A549 (cell line): Measurements from ENCODE around the gene CELF4. TPM values are rescaled to one million over a fixed set of nuclear protein-coding genes. Genes with fewer than 3 reads are reported as not detected.
A peak's percentile ranks its signal among the peaks of the same experiment; 100 is the strongest.

ENCODE experiments used
- ATAC-seq, 2 experiments: fragments of 200-7000 bp in 1 of 2; fragments of >200 bp in 1 of 2; cut with Nextera tagmentation in 1 of 2; cut with Tn5 transposase in 1 of 2; 3 replicates each; pipeline versions ENCODE4 v1.8.0 to v1.9.1; 2018 to 2020; ENCODE audit warnings: mild to moderate bottlenecking in 1 of 2, moderate library complexity in 1 of 2
- CTCF ChIA-PET: fragments of 300-600 bp; sonication (Branson Sonifier 250); formaldehyde crosslinking; extraction: SDS; loops from one replicate; lab custom pipeline; 2021; ENCODE audit warnings: antibody characterized with exemption, inconsistent platforms; lab: Yijun Ruan, JAX
- POLR2A ChIA-PET: fragments of 350-600 bp; formaldehyde crosslinking; extraction: SDS; loops from one replicate; lab custom pipeline; 2021; ENCODE audit warnings: antibody characterized with exemption, inconsistent platforms; lab: Yijun Ruan, JAX
- DNase-seq, 2 experiments: peaks; one replicate each; pipeline versions ENCODE4 v3.0.0 to v3.0.0-alpha.2; 2011 to 2016; ENCODE audit warnings: low read depth in 1 of 2, low spot score in 1 of 2
- FAIRE-seq: peaks from 2 replicates; lab custom pipeline; 2011; peaks lifted over from hg19 to GRCh38; lab: Jason Lieb, UNC
- H3K27ac ChIP-seq, 2 experiments: fragments of >200 bp; sonication (Bioruptor Twin); formaldehyde crosslinking; 3 replicates each; pipeline ENCODE4 v1.5.1; 2016 to 2017
- H3K4me1 ChIP-seq: fragments of >200 bp; sonication (Bioruptor Twin); formaldehyde crosslinking; 3 replicates; pipeline ENCODE4 v1.6.1; 2016
- H3K4me2 ChIP-seq: fragments of >200 bp; sonication (Bioruptor Twin); formaldehyde crosslinking; 3 replicates; pipeline ENCODE4 v1.6.1; 2016
- H3K4me3 ChIP-seq: fragments of >200 bp; sonication (Bioruptor Twin); formaldehyde crosslinking; 3 replicates; pipeline ENCODE4 v1.5.1; 2016
- H3K9me3 ChIP-seq: fragments of >200 bp; sonication (Bioruptor Twin); formaldehyde crosslinking; 3 replicates; pipeline ENCODE4 v1.6.1; 2016
- CBX2 ChIP-seq: fragments of 200-600 bp; sonication (generic); IDR thresholded peaks from 2 replicates; pipeline ENCODE4 v1.6.1; 2016; ENCODE audit warnings: low read depth, mild to moderate bottlenecking, borderline replicate concordance
- CBX8 ChIP-seq: fragments of 200-600 bp; sonication (generic); IDR thresholded peaks from 2 replicates; pipeline ENCODE4 v1.6.1; 2016
- CHD4 ChIP-seq: fragments of 200-600 bp; sonication (generic); IDR thresholded peaks from 2 replicates; pipeline ENCODE4 v1.6.1; 2016; ENCODE audit warnings: antibody characterized with exemption, mild to moderate bottlenecking, borderline replicate concordance
- EHMT2 ChIP-seq: fragments of 200-600 bp; sonication (generic); IDR thresholded peaks from 2 replicates; pipeline ENCODE4 v1.6.1; 2016; ENCODE audit warnings: antibody characterized with exemption, low read depth, mild to moderate bottlenecking, moderate library complexity
- GATA3 ChIP-seq: IDR thresholded peaks from 2 replicates; pipeline ENCODE4 v1.6.1; 2012; ENCODE audit warnings: borderline replicate concordance
- HEYL ChIP-seq: fragments of 250-450 bp; sonication (Bioruptor Pico); IDR thresholded peaks from 2 replicates; pipeline ENCODE4 v1.8.0; 2021; ENCODE audit warnings: mild to moderate bottlenecking, moderate library complexity
- KDM1A ChIP-seq: fragments of 200-600 bp; sonication (generic); IDR thresholded peaks from 2 replicates; pipeline ENCODE4 v1.6.1; 2016; ENCODE audit warnings: low read depth, mild to moderate bottlenecking
- KDM5A ChIP-seq: fragments of 200-600 bp; sonication (generic); IDR thresholded peaks from 2 replicates; pipeline ENCODE4 v1.6.1; 2016; ENCODE audit warnings: antibody characterized with exemption, mild to moderate bottlenecking
- MAX ChIP-seq: IDR thresholded peaks from 2 replicates; pipeline ENCODE4 v1.6.1; 2012
- MAZ ChIP-seq: fragments of 150-350 bp; IDR thresholded peaks from 2 replicates; pipeline ENCODE4 v1.6.1; 2014; ENCODE audit warnings: antibody characterized with exemption, low read depth, low read length, borderline replicate concordance
- MYC ChIP-seq: IDR thresholded peaks from 2 replicates; pipeline ENCODE4 v1.6.1; 2012; ENCODE audit warnings: mild to moderate bottlenecking, inconsistent platforms, low read length, improper control_type of control experiment, borderline replicate concordance
- NPAS2 ChIP-seq: fragments of 250-450 bp; sonication (Bioruptor Pico); IDR thresholded peaks from 2 replicates; pipeline ENCODE4 v1.8.0; 2022; ENCODE audit warnings: mild to moderate bottlenecking, moderate library complexity, borderline replicate concordance
- PBX3 ChIP-seq: IDR thresholded peaks from 2 replicates; pipeline ENCODE4 v1.6.1; 2012
- POLR2AphosphoS2 ChIP-seq: conservative IDR thresholded peaks from 2 replicates; pipeline ENCODE4 v1.6.1; 2012; ENCODE audit warnings: low read length, improper control_type of control experiment, inconsistent platforms
- RCOR1 ChIP-seq: fragments of 150-350 bp; IDR thresholded peaks from 2 replicates; pipeline ENCODE4 v1.6.1; 2014; ENCODE audit warnings: antibody characterized with exemption, low read length, low read depth
- RNF2 ChIP-seq: fragments of 200-600 bp; sonication (generic); IDR thresholded peaks from 2 replicates; pipeline ENCODE4 v1.6.1; 2016; ENCODE audit warnings: low read depth, mild to moderate bottlenecking, antibody characterized with exemption, moderate library complexity, borderline replicate concordance
- TFCP2L1 ChIP-seq: fragments of 250-450 bp; sonication (Bioruptor Pico); IDR thresholded peaks from 2 replicates; pipeline ENCODE4 v1.5.0; 2021; ENCODE audit warnings: mild to moderate bottlenecking
- TP53 ChIP-seq: fragments of 250-450 bp; sonication (Bioruptor Pico); IDR thresholded peaks from 2 replicates; pipeline ENCODE4 v1.5.0; 2021; ENCODE audit warnings: mild to moderate bottlenecking, moderate library complexity
- ZFP36 ChIP-seq: fragments of 450-650 bp; IDR thresholded peaks from 2 replicates; pipeline ENCODE4 v1.6.1; 2014; ENCODE audit warnings: borderline replicate concordance; ENCODE audit not compliant: partially characterized antibody
- ZNF302 ChIP-seq: fragments of 250-450 bp; sonication (Bioruptor Pico); IDR thresholded peaks from 2 replicates; pipeline ENCODE4 v1.9.0; 2021; ENCODE audit warnings: inconsistent platforms, mild to moderate bottlenecking, moderate library complexity
- ZSCAN20 ChIP-seq: fragments of 250-450 bp; sonication (Bioruptor Pico); IDR thresholded peaks from 2 replicates; pipeline ENCODE4 v1.8.0; 2022; ENCODE audit warnings: mild to moderate bottlenecking, moderate library complexity
- WGBS: methylation state at CpG from one replicate; pipeline ENCODE4 v1.1.6; 2017; ENCODE audit errors: missing lambda C conversion rate; 5-methylcytosine and 5-hydroxymethylcytosine counted together
- polyA plus RNA-seq, 4 experiments: library from polyadenylated mRNA; depleted of rRNA in 3 of 4; stranded (reverse); fragments of >200 nt; fragmentation: RNase III in 1 of 4; extraction: RNeasy Plus Mini Kit Qiagen cat#74134 plus additional on column Dnase treatment in 1 of 4; gene quantifications; 2 replicates in 3 of 4; 3 replicates in 1 of 4; pipeline ENCODE4 v1.2.3, GENCODE V29; 2011 to 2017
- TF ChIP-seq, protein P1 (sequence below): fragments of >200 bp; sonication (Bioruptor Twin); formaldehyde crosslinking; IDR thresholded peaks from 3 replicates; pipeline ENCODE4 v1.5.1; 2016
- TF ChIP-seq, protein P2 (sequence below): fragments of >200 bp; sonication (Bioruptor Twin); formaldehyde crosslinking; IDR thresholded peaks from 3 replicates; pipeline ENCODE4 v1.6.1; 2016
- TF ChIP-seq, protein P3 (sequence below): fragments of 250-450 bp; sonication (Bioruptor Pico); IDR thresholded peaks from 2 replicates; pipeline ENCODE4 v1.5.0; 2021; ENCODE audit warnings: mild to moderate bottlenecking, moderate library complexity, borderline replicate concordance
- TF ChIP-seq, protein P4 (sequence below): fragments of 200-600 bp; sonication (generic); IDR thresholded peaks from 2 replicates; pipeline ENCODE4 v1.6.1; 2016; ENCODE audit warnings: antibody characterized with exemption, mild to moderate bottlenecking, moderate library complexity

The CELF4 gene
- polyA plus RNA-seq, 2 of the 4 experiments (the other 2 are of a cell fraction): 0.08 TPM; not detected in 1

DNA sequence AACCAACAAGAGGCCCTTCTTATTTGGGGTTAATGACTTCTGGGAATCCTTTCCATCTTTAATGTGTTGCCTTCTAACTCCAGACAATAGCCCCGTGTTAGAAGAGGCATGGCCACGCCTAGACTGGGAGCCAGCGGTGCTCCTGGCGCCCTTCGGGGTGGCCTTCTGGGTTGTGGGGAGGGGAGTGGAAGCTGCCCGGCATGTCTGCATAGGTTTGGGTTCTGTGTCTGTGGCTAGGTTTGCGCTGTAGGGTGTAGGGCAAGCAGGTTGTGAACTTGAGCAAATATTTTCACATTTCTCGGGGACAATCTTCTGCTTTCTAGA lies 40.4 kb downstream of the CELF4 start:
- Histone ChIP-seq H3K4me1 (no peaks in the 10 kb centered on the region), H3K4me3 (no peak overlapping the region), H3K9me3 (no peaks in the 10 kb centered on the region), H3K4me2 (no peak overlapping the region), H3K27ac (no peak overlapping the region)
- ATAC-seq (no peak), DNase-seq (no peak), FAIRE-seq (no peak)
- ChIA-PET CTCF (no interaction called here), POLR2A (no interaction called here)
- 32% methylated on average over 7 of the region's 8 CpGs for WGBS
- TF ChIP-seq RCOR1 (no peak), CBX2 (no peak), CBX8 (no peak), TP53 (no peak), KDM1A (no peak), MYC (no peak), KDM5A (no peak), EHMT2 (no peak), HEYL (CRISPR knock-in tag) (no peak), PBX3 (no peak)
- TF ChIP-seq, protein P1, sequence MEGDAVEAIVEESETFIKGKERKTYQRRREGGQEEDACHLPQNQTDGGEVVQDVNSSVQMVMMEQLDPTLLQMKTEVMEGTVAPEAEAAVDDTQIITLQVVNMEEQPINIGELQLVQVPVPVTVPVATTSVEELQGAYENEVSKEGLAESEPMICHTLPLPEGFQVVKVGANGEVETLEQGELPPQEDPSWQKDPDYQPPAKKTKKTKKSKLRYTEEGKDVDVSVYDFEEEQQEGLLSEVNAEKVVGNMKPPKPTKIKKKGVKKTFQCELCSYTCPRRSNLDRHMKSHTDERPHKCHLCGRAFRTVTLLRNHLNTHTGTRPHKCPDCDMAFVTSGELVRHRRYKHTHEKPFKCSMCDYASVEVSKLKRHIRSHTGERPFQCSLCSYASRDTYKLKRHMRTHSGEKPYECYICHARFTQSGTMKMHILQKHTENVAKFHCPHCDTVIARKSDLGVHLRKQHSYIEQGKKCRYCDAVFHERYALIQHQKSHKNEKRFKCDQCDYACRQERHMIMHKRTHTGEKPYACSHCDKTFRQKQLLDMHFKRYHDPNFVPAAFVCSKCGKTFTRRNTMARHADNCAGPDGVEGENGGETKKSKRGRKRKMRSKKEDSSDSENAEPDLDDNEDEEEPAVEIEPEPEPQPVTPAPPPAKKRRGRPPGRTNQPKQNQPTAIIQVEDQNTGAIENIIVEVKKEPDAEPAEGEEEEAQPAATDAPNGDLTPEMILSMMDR: no peak
- TF ChIP-seq, protein P2, sequence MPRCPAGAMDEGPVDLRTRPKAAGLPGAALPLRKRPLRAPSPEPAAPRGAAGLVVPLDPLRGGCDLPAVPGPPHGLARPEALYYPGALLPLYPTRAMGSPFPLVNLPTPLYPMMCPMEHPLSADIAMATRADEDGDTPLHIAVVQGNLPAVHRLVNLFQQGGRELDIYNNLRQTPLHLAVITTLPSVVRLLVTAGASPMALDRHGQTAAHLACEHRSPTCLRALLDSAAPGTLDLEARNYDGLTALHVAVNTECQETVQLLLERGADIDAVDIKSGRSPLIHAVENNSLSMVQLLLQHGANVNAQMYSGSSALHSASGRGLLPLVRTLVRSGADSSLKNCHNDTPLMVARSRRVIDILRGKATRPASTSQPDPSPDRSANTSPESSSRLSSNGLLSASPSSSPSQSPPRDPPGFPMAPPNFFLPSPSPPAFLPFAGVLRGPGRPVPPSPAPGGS: no peak
- TF ChIP-seq, protein P3, sequence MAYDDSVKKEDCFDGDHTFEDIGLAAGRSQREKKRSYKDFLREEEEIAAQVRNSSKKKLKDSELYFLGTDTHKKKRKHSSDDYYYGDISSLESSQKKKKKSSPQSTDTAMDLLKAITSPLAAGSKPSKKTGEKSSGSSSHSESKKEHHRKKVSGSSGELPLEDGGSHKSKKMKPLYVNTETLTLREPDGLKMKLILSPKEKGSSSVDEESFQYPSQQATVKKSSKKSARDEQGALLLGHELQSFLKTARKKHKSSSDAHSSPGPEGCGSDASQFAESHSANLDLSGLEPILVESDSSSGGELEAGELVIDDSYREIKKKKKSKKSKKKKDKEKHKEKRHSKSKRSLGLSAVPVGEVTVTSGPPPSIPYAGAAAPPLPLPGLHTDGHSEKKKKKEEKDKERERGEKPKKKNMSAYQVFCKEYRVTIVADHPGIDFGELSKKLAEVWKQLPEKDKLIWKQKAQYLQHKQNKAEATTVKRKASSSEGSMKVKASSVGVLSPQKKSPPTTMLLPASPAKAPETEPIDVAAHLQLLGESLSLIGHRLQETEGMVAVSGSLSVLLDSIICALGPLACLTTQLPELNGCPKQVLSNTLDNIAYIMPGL (CRISPR knock-in tag): no peak
- TF ChIP-seq, protein P4, sequence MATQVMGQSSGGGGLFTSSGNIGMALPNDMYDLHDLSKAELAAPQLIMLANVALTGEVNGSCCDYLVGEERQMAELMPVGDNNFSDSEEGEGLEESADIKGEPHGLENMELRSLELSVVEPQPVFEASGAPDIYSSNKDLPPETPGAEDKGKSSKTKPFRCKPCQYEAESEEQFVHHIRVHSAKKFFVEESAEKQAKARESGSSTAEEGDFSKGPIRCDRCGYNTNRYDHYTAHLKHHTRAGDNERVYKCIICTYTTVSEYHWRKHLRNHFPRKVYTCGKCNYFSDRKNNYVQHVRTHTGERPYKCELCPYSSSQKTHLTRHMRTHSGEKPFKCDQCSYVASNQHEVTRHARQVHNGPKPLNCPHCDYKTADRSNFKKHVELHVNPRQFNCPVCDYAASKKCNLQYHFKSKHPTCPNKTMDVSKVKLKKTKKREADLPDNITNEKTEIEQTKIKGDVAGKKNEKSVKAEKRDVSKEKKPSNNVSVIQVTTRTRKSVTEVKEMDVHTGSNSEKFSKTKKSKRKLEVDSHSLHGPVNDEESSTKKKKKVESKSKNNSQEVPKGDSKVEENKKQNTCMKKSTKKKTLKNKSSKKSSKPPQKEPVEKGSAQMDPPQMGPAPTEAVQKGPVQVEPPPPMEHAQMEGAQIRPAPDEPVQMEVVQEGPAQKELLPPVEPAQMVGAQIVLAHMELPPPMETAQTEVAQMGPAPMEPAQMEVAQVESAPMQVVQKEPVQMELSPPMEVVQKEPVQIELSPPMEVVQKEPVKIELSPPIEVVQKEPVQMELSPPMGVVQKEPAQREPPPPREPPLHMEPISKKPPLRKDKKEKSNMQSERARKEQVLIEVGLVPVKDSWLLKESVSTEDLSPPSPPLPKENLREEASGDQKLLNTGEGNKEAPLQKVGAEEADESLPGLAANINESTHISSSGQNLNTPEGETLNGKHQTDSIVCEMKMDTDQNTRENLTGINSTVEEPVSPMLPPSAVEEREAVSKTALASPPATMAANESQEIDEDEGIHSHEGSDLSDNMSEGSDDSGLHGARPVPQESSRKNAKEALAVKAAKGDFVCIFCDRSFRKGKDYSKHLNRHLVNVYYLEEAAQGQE: no peak

- CTCF ChIA-PET: no interaction called here
- no peak for DNase-seq
- no peaks in the 10 kb centered on the region for H3K4me1 ChIP-seq
- H3K27ac ChIP-seq: no peak overlapping the region
- ATAC-seq: peak; percentile 58 to 67; a peak in 4 of 6 replicates
- peak overlapping the region; percentile 26; the same call in 1 of the 3 replicates for H3K4me3 ChIP-seq
- peak overlapping the region; percentile 61 for H3K4me2 ChIP-seq
- 20% methylated on average over 36 of the region's 63 CpGs for WGBS
- H3K9me3 ChIP-seq: no peaks in the 10 kb centered on the region
- POLR2A ChIA-PET: no interaction called here
- no peak for FAIRE-seq
- TF ChIP-seq ZFP36: no peak
- TF ChIP-seq MAZ: no peak
- no peak for TF ChIP-seq RNF2
- no peak for TF ChIP-seq ZNF302 (CRISPR knock-in tag)
- TF ChIP-seq NPAS2: no peak
- TF ChIP-seq TFCP2L1 (CRISPR knock-in tag): no peak
- TF ChIP-seq, protein P2: no peak
- TF ChIP-seq RCOR1: no peak
- no peak for TF ChIP-seq MAX
- no peak for TF ChIP-seq CHD4
- TF ChIP-seq POLR2AphosphoS2: no peak
- TF ChIP-seq GATA3: no peak
- TF ChIP-seq MYC: no peak
- no peak for TF ChIP-seq KDM5A
- TF ChIP-seq ZSCAN20: no peak
Observed at GRCh38 chr18:37524498-37525261, 40.9 kb downstream of the CELF4 start.
